Measurements from ENCODE around the gene GAS1.

Gene GAS1

GRCh38 chr9:86962692-86963091 is 15.4 kb upstream of the GAS1 start:
- DNase-seq, result no peak

GRCh38 chr9:86960938-86961337 is 13.6 kb upstream of the GAS1 start:
- DNase-seq, result no peak

DNA sequence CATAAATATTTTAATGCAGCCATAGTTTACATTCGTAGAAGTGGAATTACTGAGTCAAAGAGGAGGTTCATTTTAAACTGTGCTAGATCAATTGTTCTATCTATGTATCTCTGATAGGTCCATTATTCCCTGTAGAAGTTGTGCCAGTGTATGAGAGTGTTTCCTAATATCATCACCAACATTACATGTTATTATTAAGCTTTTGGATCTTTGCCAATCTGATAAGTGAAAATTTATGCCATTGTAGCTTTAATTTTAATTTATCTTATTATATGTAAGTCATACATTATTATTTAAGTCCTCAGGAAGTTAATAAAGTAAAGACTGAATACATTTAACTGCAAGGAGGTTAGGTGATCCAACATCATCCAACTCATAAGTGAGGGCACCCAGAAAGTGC is 10.9 kb upstream of the GAS1 start:
- no peak for DNase-seq

- no peak for DNase-seq
Measured at GRCh38 chr9:86955561-86955960, 8.3 kb upstream of the GAS1 start.

- DNase-seq, result no peak
Measured at GRCh38 chr9:86955042-86955441, 7.7 kb upstream of the GAS1 start.

- no peak for DNase-seq
Measured at GRCh38 chr9:86953181-86953580, 5.9 kb upstream of the GAS1 start.

DNA sequence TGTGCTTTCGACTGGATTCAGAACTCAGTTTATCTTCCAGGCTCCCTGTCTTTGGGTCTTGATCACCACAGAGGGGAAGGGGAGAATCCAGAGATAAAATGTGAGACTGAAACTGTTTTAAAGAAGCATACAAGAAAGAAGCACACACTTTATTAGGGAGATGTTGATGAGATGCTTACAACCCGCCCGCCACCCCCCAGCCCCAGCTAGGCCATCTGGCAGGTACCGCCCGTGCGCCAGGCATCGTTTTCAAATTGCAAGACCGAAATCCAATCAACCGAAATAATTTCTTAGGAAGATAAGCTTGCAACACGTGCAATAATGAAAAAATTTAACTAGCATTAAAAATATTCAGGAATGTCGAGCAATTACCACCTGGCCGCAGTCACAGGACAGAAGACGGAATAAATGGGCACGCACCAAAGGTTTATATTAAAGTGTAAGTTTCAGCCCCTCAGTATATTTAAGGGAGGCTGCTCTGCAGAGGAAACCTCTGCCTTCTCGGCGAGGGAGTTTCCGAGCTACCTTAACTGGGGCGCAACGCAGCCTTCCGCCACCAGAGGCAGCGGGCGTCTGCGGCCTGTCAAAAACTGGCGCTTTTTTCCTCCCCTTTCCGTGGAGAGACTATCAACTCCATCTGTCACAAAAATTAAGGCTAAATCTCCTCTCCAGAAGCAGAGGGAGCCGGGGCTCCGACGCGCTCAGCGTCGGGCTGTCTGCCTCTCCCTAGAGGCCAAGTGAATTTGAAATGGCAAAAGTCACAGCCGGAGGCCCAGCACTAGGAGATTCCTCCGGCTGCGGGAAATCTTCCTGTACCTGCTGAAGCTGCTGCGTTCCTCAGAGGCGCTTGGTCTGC is 996 bp upstream of the GAS1 start:
- DNase-seq, result peak; percentile 76

- no peak for DNase-seq
Measured at GRCh38 chr9:86946201-86947145, 833 bp downstream of the GAS1 start.

- no peak for DNase-seq
Measured at GRCh38 chr9:86945728-86946200, 1.5 kb downstream of the GAS1 start.

DNA sequence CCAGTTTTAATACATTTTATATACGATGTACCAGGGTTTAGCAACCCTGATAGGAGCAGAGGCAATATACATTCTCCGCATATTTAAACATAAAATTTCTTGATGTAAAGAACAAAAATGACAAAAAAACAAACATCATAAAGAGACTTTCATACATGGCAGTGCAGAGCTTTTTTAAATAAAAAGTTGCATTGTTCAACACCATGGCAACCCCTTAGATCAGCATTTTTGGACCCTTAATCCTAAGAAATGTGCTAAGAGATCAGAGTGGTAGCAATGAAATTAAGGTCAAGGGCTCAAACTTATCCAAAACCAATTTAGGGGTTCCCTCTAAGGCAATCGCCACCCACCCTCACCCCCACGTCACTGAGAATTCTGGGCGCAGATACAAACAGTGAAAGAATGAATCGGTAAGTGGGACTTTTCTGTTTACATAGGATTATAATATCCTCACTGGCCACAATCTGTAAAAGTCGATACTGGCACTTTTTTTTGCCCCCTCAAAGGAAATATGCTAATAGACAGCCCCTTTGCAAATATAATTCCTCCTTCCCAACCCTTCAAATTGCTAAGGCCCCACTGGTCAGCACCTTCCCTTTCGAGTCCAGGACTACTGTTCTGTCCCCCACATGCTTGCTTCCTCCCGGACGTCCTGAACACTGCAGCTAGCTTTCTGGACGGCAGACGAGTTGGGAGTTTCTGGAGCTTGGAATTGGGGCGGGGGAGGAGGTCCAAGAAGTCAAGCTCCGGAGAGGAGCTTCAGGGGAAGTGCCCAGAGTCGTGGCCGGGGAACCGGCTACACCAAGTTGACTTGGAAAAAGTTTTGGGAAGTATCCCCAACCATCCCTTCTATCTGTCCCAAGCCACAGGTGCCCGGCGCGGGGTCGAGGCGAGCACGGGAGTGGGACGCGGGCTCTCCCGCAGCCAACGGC is 2.2 kb downstream of the GAS1 start:
- DNase-seq, result no peak

DNA sequence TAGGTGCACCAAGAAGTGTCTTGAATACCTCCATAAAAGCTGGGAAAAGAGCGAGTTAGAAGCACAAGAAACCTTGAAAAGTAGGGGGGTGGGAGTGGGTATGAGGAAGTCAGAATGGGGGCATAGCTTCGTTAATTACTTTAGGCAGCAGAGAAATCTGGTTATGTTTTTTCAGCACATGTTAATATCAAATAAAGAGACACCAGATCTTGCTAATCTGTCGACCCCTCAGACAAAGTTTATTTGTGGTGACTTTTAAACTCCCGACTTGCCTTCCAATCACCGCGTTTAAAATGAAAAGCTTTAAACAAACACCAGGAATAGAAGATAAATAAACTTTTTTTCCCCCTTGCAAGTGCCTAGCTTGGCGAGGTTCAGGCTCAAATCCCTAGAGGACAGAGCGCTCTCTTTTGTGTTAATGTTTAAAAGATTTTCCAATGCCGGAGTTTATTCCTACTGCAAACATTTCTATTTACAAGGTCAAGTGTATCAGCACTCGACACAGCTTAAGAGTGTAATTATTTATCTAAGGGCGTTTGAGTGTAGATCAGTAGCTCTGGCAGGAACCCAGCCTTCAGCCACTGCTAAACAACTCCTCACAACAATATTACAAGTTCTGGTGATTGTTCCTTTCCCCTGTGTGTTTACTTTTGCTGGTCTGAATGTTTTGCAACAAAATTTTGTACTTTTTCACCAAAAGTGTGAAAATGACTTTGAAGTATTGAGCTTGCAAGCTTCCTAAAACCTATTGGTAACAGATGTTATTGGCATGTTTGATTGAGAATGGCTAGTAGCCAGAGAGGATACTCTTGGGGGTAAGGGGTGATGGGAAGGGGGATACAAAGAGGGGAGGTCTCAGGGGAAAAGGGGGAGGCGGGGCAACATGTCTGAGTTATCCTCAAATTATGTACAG is 3.8 kb downstream of the GAS1 start:
- DNase-seq, result no peak

DNA sequence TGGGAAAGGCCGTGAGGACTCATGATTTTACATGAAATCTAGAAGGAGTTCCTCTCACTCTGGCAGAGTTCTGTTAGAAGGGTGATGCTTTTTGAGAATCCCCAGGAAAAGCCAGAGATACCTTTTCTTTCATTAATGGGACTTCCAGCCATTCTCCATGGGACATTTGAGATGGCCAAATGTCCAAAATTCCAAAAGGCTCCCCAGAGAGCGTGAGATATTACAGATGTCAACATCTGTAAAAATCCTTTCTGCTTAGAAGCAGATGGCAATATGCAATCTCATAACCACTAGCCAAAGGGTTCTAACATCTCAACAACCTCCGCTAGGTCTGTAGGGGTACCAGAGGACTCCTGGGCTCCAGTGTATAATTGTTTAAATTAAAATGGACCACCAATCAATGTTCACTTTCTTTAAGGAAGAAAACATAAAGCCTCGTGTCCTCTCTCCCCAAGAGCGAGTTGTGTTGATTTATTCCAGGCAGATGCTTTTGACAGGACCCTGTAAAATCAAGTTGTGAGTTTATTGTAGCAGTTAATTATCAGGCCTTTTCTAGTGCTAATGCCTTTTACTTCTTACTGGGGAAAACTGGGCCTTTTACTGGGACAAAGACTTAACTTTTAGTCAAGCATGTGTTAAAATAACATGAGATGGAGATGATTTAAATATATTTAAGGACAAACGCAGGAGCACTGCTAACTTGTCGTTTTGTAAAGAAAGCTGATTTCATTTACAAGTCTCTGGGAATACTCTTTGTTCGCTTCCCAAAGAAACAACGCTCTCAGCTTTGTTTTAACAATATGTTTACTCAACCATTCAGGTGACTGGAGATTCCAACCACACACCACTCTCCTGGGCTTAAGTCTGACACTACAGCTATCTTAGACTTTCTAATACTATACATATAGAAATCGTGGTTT is 4.8 kb downstream of the GAS1 start:
- DNase-seq, result no peak

DNA sequence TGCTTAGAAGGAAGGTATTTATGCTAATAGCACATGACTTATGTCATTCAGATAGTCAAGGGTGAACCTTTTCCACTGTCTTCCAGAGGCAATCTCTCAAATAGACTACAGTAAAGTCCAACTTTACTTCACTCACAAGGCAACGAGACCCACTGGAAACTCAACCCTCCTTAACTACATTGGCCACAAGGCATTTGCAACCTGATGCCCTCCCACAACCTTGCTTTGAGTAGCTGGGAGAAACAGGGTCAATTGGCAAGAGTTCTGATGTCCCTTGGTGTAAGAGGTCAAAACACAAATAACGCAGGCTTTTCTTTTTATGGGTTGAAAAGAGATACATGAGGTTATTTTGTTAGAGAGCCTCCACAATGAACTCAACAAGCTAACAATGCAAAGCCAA is 6.1 kb downstream of the GAS1 start:
- no peak for DNase-seq

DNA sequence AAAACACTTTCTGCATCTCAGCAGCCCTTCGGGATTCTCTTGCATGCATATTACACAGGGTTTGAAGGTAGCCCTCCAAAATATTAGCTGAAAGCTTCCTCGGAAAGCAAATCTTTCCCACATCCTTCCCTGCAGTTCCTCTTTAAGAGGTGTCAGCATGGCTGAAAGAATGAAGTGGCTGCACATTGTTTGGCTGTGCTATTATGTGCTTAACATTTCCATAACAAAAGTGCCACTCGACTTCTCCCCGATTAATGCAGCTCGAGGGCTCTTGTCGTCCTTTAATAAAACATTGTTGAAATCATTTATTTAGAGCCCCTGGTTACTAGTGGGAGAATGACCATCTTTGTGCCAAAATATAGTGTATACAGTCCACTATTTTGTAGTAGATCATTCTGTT is 6.5 kb downstream of the GAS1 start:
- DNase-seq, result no peak

DNA sequence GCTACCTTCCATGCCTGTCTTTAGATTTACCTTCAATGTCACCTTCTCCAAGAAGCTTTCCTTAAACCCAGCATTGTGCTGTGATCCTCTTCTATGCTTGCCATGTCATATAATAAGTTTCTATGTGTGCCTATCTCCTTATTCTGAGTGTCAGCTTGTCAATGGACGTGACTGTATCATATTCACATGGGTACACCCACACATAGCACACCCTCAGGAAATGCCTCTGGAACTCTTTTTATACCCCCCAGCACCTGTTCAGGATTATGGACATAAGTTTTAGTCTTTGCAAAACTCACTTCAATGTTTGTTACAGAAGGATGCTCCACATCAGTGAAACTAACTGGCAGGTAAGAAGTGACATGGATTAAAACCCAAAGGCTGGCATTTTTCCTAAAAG is 7.4 kb downstream of the GAS1 start:
- no peak for DNase-seq

DNA sequence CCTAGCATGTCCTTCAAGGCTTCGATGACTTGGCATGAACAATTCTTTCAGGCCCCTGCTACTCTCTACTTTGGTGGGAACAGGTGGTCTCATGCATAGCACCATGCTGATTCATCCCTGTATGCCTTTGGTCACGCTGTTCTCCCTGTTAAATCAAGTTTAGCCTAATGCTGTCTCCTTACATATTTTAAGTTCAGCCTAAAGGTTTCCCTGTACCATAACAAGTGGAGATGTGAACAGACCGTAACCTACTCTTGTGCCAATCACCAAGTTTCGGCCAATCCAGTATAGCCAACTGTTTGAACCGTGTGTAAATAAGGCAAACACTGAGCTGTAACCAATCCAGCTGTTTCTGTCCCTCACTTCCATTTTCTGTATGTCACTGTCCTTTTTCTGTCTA is 8.0 kb downstream of the GAS1 start:
- DNase-seq, result no peak

DNA sequence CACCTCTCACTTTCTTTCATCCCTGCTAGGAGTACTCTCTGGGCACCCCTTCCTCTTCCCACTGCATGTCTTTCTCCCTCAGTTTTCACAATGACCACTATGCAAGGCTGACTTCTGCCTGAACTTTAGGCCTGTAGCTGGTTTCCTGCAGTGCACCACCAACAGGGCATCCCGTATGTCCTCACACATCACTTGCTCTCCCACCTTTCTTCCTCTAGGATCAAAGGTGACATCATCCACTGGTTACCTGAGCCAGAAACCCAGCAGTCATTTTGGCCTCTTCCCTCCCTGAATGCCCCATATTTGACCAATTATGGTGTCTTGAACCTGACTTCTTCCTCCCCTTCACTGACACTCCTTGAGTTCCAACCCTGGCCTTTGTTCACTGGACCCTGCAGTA is 8.5 kb downstream of the GAS1 start:
- DNase-seq, result no peak

- no peak for DNase-seq
Measured at GRCh38 chr9:86926145-86926544, 21.2 kb downstream of the GAS1 start.

GRCh38 chr9:86925686-86926085 is 21.6 kb downstream of the GAS1 start:
- no peak for DNase-seq

DNA sequence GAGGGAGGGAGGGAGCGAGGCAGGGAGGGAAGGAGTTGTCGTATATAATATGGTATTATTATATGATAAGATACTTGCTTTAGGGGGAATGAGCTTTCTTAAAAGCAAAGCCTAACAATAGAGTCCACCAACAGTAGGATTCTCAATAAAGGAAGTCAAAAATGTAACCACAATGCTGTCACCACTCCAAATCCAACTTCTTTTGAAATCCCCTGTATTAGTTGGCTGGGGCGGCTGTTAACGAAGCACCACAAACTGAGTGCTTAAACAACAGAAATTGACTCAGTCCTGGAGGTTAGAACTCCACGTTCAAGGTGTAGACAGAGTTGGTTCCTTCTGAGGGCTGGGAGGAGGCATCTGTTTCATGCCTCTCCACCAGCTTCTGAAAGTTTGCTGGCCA is 23.1 kb downstream of the GAS1 start:
- no peak for DNase-seq

Measured in NCI-H1048 (cell line).